WTC11 (cell line): ENCODE measurements around the gene ZMIZ2.

Experiments used
- CBFB ChIP-seq: sonication (generic); formaldehyde crosslinking; IDR thresholded peaks from 2 replicates; pipeline ENCODE4 v1.8.1; 2022; ENCODE audit warnings: mild to moderate bottlenecking, low read depth, missing genetic modification reagents
- ELF4 ChIP-seq: sonication (generic); formaldehyde crosslinking; IDR thresholded peaks from 2 replicates; pipeline ENCODE4 v1.8.1; 2022; ENCODE audit warnings: low read depth, mild to moderate bottlenecking, moderate library complexity, missing genetic modification reagents
- FOXJ3 ChIP-seq: sonication (generic); formaldehyde crosslinking; IDR thresholded peaks from 2 replicates; pipeline ENCODE4 v1.9.0; 2021; ENCODE audit warnings: missing genetic modification reagents, mild to moderate bottlenecking, borderline replicate concordance
- JUN ChIP-seq: sonication (generic); formaldehyde crosslinking; IDR thresholded peaks from 2 replicates; pipeline ENCODE4 v1.8.0; 2023; ENCODE audit warnings: mild to moderate bottlenecking, missing genetic modification reagents
- NR2C2 ChIP-seq: sonication (generic); formaldehyde crosslinking; IDR thresholded peaks from 2 replicates; pipeline ENCODE4 v1.8.0; 2022; ENCODE audit warnings: mild to moderate bottlenecking, missing genetic modification reagents
- RELA ChIP-seq: sonication (generic); formaldehyde crosslinking; IDR thresholded peaks from 2 replicates; pipeline ENCODE4 v1.8.1; 2022; ENCODE audit warnings: missing genetic modification reagents, mild to moderate bottlenecking, borderline replicate concordance
- TP53 ChIP-seq: sonication (generic); formaldehyde crosslinking; IDR thresholded peaks from 2 replicates; pipeline ENCODE4 v1.8.1; 2023; ENCODE audit warnings: mild to moderate bottlenecking, missing genetic modification reagents
- ZNF232 ChIP-seq: sonication (generic); formaldehyde crosslinking; IDR thresholded peaks from 2 replicates; pipeline ENCODE4 v1.8.0; 2022; ENCODE audit warnings: mild to moderate bottlenecking, missing genetic modification reagents
- TF ChIP-seq, protein P1 (sequence below): sonication (generic); formaldehyde crosslinking; IDR thresholded peaks from 2 replicates; pipeline ENCODE4 v1.8.0; 2022; ENCODE audit warnings: mild to moderate bottlenecking, missing genetic modification reagents
- TF ChIP-seq, protein P2 (sequence below): fragments of 200-600 bp; IDR thresholded peaks from 2 replicates; pipeline ENCODE4 v1.8.0; 2022; ENCODE audit warnings: antibody characterized with exemption
- TF ChIP-seq, protein P3 (sequence below): sonication (generic); formaldehyde crosslinking; IDR thresholded peaks from 2 replicates; pipeline ENCODE4 v1.8.1; 2023; ENCODE audit warnings: mild to moderate bottlenecking, missing genetic modification reagents, moderate library complexity
- TF ChIP-seq, protein P4 (sequence below): sonication (generic); formaldehyde crosslinking; IDR thresholded peaks from 2 replicates; pipeline ENCODE4 v1.8.1; 2022; ENCODE audit warnings: low read depth, missing genetic modification reagents, borderline replicate concordance
- TF ChIP-seq, protein P5 (sequence below): sonication (generic); formaldehyde crosslinking; IDR thresholded peaks from 2 replicates; pipeline ENCODE4 v1.8.0; 2022; ENCODE audit warnings: mild to moderate bottlenecking, missing genetic modification reagents

DNA sequence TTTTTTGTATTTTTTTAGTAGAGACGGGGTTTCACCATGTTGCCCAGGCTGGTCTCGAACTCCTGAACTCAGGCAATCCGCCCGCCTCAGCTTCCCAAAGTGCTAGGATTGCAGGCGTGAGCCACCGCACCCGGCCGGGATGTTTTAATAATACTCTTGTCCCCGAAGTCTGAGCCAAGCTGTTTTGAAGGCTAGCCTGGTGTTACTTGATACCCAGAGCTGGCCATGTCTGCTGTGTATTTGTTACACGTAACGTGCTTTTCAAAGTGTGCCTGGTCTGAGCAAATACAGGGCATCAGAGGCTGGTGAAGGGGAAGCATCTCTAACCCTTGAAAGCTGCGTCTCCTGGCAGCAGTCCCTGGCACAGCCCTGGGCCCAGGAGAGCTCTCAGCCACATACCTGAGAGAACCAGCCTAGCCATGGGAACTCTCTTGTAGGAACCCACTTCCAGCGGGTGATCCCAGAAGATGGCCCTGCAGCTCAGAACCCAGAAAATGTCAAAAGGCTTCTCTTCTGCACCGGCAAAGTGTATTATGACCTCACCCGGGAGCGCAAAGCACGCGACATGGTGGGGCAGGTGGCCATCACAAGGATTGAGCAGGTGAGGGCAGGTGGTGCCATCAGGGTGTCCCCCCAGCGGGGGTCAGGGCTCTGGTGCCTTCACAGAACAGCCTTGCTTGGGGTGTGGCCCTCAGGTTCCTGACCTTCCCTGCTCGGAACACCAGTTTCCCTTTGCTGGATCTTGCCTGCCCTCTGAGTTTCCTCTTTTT is 41.7 kb upstream of the ZMIZ2 start:
- TF ChIP-seq CBFB (CRISPR knock-in tag) (no peak), TP53 (CRISPR knock-in tag) (no peak), ELF4 (CRISPR knock-in tag) (no peak), RELA (CRISPR knock-in tag) (no peak), ZNF232 (no peak), JUN (CRISPR knock-in tag) (no peak), NR2C2 (no peak), FOXJ3 (CRISPR knock-in tag) (no peak)
- TF ChIP-seq, protein P1, sequence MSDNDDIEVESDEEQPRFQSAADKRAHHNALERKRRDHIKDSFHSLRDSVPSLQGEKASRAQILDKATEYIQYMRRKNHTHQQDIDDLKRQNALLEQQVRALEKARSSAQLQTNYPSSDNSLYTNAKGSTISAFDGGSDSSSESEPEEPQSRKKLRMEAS (CRISPR knock-in tag) = no peak
- TF ChIP-seq, protein P2, sequence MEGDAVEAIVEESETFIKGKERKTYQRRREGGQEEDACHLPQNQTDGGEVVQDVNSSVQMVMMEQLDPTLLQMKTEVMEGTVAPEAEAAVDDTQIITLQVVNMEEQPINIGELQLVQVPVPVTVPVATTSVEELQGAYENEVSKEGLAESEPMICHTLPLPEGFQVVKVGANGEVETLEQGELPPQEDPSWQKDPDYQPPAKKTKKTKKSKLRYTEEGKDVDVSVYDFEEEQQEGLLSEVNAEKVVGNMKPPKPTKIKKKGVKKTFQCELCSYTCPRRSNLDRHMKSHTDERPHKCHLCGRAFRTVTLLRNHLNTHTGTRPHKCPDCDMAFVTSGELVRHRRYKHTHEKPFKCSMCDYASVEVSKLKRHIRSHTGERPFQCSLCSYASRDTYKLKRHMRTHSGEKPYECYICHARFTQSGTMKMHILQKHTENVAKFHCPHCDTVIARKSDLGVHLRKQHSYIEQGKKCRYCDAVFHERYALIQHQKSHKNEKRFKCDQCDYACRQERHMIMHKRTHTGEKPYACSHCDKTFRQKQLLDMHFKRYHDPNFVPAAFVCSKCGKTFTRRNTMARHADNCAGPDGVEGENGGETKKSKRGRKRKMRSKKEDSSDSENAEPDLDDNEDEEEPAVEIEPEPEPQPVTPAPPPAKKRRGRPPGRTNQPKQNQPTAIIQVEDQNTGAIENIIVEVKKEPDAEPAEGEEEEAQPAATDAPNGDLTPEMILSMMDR = no peak
- TF ChIP-seq, protein P3, sequence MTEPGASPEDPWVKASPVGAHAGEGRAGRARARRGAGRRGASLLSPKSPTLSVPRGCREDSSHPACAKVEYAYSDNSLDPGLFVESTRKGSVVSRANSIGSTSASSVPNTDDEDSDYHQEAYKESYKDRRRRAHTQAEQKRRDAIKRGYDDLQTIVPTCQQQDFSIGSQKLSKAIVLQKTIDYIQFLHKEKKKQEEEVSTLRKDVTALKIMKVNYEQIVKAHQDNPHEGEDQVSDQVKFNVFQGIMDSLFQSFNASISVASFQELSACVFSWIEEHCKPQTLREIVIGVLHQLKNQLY (CRISPR knock-in tag) = no peak
- TF ChIP-seq, protein P4, sequence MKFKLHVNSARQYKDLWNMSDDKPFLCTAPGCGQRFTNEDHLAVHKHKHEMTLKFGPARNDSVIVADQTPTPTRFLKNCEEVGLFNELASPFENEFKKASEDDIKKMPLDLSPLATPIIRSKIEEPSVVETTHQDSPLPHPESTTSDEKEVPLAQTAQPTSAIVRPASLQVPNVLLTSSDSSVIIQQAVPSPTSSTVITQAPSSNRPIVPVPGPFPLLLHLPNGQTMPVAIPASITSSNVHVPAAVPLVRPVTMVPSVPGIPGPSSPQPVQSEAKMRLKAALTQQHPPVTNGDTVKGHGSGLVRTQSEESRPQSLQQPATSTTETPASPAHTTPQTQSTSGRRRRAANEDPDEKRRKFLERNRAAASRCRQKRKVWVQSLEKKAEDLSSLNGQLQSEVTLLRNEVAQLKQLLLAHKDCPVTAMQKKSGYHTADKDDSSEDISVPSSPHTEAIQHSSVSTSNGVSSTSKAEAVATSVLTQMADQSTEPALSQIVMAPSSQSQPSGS (CRISPR knock-in tag) = no peak
- TF ChIP-seq, protein P5, sequence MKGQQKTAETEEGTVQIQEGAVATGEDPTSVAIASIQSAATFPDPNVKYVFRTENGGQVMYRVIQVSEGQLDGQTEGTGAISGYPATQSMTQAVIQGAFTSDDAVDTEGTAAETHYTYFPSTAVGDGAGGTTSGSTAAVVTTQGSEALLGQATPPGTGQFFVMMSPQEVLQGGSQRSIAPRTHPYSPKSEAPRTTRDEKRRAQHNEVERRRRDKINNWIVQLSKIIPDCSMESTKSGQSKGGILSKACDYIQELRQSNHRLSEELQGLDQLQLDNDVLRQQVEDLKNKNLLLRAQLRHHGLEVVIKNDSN (CRISPR knock-in tag) = no peak
